GM21526 (cell line): ENCODE measurements around the gene SLC4A3.

Experiments used
- ATAC-seq: cut with Tn5 transposase; IDR thresholded peaks from one replicate; pipeline ENCODE4 v1.9.1; 2021; ENCODE audit warnings: moderate library complexity; ENCODE audit not compliant: unreplicated experiment, low FRiP score

The SLC4A3 gene

DNA sequence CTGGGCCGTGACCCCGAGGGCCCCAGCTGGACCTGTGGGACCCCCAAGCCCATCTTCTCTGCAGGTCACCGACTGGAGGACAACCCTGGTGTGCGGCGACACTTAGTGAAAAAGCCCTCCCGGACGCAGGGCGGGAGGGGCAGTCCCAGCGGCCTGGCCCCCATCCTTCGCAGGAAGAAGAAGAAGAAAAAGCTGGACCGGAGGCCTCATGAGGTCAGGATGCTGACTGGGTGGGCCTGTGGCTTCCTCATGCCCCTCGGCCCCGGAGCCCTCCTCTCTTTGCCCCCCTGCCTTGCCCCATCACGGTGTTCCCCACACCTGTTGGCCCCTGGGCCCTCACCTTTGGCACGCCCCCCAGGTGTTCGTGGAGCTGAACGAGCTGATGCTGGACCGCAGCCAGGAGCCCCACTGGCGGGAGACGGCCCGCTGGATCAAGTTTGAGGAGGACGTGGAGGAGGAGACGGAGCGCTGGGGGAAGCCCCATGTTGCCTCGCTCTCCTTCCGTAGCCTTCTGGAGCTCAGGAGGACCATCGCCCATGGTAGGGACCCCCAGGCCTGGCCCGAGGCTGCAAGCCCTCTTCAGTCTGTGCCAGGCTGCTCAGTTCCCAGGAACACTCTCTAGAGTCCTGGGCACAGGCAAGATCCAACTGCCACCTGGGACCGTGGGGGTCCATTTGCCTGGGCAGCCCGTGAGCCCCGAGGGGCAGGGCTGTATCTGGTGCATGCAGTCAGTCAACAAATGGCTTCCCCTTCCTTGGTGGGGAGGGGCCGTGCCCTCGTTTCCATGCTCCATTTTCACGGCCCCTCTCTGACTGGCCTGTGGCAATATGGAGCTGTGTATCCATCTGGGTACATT lies 4.7 kb downstream of the SLC4A3 start:
- ATAC-seq = no peak

DNA sequence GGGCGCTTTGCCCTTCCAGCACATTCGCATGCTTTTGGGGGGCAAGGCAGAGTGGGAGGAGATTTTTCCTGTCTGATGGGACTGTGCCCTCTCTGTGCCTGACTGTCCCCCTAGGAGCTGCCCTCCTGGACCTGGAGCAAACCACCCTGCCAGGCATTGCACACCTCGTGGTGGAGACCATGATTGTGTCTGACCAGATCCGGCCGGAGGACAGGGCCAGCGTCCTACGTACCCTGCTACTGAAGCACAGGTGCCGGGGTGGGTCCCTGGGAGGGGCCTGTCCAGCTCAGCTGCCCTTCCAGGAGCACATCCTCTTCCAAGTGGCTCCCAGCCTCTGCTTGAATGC lies 5.3 kb downstream of the SLC4A3 start:
- ATAC-seq = no peak

- ATAC-seq = no peak
Observed at GRCh38 chr2:219633276-219634065, 6.0 kb downstream of the SLC4A3 start.

GRCh38 chr2:219634171-219634940 lies 6.9 kb downstream of the SLC4A3 start:
- ATAC-seq = no peak

- no peak for ATAC-seq
Observed at GRCh38 chr2:219634951-219635751, 7.7 kb downstream of the SLC4A3 start.

- no peak for ATAC-seq
Observed at GRCh38 chr2:219636144-219636915, 8.9 kb downstream of the SLC4A3 start.

DNA sequence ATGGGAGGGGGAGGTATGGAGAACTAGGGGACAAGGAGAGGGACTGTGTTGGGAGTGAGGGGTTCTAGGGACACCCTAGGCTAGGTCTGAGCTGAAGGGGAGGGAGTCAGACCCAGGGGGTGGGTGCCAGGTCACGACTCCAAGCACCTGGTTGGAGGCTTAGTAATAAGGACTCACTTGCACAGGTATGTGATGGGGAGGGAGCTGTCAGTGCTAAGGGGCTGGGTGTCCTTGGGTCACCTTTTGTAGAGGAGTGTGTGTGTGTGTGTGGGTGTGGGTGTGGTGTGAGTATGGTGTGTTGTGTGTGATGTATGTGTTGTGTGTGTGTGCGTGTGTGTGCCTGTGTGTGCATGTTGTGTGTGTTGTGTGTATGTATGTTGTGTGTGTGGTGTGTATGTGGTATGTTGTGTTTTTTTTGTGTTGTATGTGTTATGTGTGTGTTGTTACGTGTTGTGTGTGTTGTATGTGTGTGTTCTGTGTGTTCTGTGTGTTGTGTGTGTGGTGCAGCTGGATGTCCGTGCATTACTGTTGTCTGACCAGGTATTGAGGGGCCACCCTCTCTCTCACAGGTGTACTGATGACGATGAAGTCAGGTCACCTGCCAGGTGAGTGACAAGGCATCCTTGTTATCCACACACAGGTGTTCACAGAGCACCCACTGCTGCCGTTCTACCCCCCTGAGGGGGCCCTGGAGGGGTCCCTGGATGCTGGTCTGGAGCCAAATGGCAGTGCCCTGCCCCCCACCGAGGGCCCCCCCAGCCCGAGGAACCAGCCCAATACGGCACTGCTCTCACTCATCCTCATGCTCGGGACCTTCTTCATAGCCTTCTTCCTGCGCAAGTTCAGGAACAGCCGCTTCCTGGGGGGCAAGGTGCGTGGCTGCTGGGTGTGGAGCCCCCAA lies 9.8 kb downstream of the SLC4A3 start:
- ATAC-seq = no peak

- ATAC-seq = no peak
Observed at GRCh38 chr2:219637842-219638185, 10.4 kb downstream of the SLC4A3 start.

GRCh38 chr2:219638217-219638947 lies 11.0 kb downstream of the SLC4A3 start:
- ATAC-seq = no peak

GRCh38 chr2:219638948-219639755 lies 11.7 kb downstream of the SLC4A3 start:
- no peak for ATAC-seq

- ATAC-seq = no peak
Observed at GRCh38 chr2:219641390-219642068, 14.1 kb downstream of the SLC4A3 start.

DNA sequence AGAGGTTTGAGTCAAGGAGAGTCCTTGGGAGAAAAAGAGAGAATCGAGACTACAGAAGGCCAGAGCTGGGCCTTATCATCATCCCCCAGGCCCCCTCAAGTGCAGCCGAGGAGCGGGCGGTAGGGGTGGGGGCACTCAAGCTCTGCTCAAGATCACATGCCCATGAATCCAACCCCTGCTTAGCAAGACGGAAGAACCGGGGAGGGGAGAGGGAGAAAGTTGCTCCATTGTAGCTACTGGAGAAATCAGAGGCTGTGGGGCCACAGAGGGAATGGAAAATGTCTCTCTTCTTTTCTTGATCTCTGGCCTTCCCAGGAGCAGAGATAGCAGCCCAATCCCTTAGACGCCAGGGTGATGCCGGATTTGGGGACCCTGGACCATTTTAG lies 14.6 kb downstream of the SLC4A3 start:
- no peak for ATAC-seq

DNA sequence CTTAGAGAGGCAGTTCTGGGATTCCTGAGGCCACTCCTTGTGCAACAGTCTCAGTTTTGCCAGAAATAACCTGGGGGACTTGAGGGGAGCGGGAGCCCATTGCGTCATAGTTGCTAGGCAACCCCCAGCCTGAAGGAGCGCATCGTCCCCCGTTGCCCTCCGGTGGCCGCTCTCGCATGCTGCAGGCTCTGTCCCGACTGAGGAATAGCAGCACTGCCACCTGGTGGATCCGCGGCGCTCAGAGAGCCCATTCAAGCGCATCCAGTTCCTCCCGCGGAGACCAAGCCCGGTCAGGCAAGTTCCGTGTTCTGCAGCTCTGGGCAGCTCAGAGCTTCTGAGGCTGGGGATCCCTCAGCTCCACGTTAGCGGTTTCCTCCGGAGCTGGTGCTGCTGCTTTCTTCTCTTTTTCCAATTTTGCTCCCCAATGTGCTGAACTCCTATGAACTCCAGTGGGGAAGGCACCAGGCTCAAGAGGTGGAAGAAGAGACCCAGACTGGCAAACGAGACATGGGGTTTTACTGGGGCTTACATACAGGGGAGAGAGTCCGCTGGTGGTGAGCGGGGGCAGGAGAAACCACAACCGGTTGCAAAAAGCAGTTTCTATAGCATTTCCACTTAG lies 15.1 kb downstream of the SLC4A3 start:
- ATAC-seq = peak; percentile 98

DNA sequence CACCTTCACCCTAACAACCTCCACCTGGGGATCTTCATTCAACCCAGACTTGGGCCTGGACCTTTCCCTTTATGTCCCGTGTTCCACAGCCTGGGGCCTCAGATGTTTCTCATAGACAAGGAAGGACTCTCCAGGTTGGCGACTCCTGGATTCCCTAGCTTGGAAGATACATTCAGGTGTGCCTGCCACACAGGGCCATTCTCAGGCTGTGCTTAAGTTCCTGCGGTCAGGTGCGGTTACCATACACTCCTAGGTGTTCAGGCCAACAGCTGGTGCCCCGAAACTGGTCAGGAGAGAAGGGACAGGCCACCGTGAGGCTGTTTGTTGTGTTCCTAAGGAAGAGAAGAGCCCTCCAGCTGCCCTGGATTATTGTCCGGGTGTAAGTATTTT lies 15.6 kb downstream of the SLC4A3 start:
- ATAC-seq = no peak

GRCh38 chr2:219643788-219644398 lies 16.5 kb downstream of the SLC4A3 start:
- no peak for ATAC-seq
